PC-3 (cell line): ENCODE measurements around the gene SYK.

Experiments
- EZH2 ChIP-seq: fragments of 300-600 bp; sonication (generic); IDR thresholded peaks from one replicate; pipeline ENCODE4 v1.6.1; 2017; ENCODE audit warnings: antibody characterized with exemption, mild to moderate bottlenecking, low read length; ENCODE audit not compliant: unreplicated experiment
- TF ChIP-seq, protein P1 (sequence below): fragments of 300-600 bp; sonication (generic); conservative IDR thresholded peaks from 2 replicates; pipeline ENCODE4 v1.5.1; 2017; ENCODE audit warnings: antibody characterized with exemption, low read depth, mild to moderate bottlenecking, low read length

DNA sequence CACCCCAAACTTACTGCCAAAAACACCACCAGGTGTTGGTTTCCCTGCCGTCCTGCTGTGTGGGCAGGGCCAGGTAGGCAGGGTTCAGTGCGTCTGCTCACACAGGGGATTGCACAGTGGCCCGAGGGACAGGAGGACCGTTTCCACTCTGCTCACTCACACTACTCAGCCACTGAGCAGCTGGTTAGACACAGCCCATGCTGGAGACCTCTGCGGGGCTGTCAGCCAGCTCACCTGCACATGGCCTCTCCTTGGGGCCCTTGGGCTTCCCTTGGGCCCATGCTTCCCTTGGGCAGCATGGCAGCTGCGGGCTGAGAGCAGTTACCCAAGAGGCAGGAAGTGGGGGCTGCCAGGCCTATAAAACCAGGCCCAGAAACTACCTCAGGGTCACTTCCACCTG is 79.0 kb downstream of the SYK start:
- TF ChIP-seq, protein P1, sequence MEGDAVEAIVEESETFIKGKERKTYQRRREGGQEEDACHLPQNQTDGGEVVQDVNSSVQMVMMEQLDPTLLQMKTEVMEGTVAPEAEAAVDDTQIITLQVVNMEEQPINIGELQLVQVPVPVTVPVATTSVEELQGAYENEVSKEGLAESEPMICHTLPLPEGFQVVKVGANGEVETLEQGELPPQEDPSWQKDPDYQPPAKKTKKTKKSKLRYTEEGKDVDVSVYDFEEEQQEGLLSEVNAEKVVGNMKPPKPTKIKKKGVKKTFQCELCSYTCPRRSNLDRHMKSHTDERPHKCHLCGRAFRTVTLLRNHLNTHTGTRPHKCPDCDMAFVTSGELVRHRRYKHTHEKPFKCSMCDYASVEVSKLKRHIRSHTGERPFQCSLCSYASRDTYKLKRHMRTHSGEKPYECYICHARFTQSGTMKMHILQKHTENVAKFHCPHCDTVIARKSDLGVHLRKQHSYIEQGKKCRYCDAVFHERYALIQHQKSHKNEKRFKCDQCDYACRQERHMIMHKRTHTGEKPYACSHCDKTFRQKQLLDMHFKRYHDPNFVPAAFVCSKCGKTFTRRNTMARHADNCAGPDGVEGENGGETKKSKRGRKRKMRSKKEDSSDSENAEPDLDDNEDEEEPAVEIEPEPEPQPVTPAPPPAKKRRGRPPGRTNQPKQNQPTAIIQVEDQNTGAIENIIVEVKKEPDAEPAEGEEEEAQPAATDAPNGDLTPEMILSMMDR, result no peak
- TF ChIP-seq EZH2, result no peak
